Cardiac septum (tissue), 1 donor: ENCODE results near the gene CDH2. TPM values are rescaled to one million over a fixed set of nuclear protein-coding genes. Genes with fewer than 3 reads are reported as not detected.

ENCODE experiments used
- DNase-seq: peaks from one replicate; pipeline ENCODE4 v3.0.0-alpha.2; 2020; ENCODE audit warnings: low spot score
- intact Hi-C: fragments of 100-400 bp; cut with DNase I; formaldehyde crosslinking; loops from one replicate; pipeline ENCODE4 v1.14.0; 2022
- total RNA-seq: library from RNA; stranded (reverse); fragmentation: NEBNext Ultra II Directional; extraction: Animal tissue kit (Norgen Biotek cat#: 25700); gene quantifications from one replicate; pipeline ENCODE4 v1.2.1, GENCODE V29; 2021
- donor health status: DM: no; HTN: no; CAD: no.

Gene CDH2
- total RNA-seq, 1 donor from 2014 or later, result 367 TPM

DNA sequence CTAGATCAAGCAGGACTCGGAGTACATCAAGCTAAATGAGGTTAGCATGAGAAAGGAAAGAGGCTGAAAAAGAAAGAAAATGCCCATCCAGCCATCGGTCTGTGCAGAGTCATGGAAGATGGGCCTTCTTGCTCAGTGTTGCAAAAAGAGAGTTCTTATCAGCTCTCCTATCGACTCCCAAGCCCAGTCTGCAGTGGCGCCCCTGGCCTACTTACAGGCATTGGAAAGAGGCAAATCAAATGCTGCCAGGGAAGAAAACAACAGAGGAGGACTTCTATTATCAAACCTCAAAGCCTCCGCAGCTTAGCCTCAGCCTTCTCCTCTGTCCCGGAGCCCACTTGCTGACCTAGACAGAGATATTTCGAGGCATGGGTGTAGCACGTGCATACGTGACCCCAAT lies 66.0 kb downstream of the CDH2 start:
- DNase-seq, result no peak
- intact Hi-C loops, result no loop called here

DNA sequence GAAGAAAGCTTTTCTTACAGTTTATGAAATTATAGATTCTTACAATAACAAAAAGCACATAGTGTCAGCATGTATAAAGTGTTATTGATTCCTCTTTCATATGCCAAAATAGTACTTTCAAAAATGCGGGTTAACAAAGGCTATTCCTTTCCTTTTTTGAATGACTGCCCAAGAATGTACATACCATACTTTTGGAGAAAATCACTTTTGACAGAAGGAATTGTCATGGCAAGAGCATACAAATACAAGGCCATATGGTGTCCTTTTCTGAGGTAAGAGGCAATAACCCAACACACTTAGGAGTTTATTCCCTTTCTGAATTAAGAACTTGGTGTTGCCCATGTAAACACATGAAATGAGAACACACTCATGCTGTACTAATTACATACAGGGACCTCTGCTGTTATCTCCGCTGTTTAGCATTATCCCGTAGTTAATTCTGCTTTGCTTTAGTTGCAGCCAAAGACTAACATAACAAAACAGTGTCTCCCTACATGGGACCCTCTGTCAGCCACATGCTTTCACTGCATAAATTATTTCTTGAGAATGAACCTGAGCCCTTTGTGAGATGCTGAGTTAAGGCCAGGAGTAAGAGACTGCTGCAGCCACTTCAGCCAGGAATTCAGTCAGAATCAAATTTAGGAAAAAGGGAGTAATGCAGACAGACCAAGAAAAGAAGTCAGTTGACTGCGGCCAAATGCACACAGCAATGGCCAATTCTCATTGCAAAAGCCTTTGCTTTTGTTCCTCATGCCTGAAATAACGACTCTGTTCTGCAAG lies 67.0 kb downstream of the CDH2 start:
- intact Hi-C loops, result loop anchor here (10.0 kb wide), 2 partner anchors 245 to 335 kb away; no protein-coding TSS in a partner anchor
- DNase-seq, result no peak

DNA sequence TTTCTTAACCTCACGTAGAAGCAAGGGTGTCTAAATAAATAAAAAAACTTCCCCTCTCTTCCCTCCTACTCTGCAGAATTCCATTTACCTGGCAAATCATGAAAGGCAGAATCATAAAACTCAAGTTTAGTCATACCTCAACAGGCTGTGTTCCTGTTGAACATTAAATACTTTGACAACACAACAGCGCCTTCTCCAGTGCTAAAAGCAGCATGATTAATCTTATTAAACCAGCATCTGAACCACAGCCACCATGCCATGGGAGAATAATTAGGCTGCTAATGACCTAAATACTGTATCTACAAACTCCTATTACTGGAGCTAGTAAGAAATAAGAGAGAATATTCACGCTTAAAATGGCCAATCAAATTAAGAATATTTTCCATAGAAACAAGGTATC lies 68.1 kb downstream of the CDH2 start:
- DNase-seq, result no peak
- intact Hi-C loops, result loop anchor here (10.0 kb wide), 2 partner anchors 244 to 334 kb away; no protein-coding TSS in a partner anchor

DNA sequence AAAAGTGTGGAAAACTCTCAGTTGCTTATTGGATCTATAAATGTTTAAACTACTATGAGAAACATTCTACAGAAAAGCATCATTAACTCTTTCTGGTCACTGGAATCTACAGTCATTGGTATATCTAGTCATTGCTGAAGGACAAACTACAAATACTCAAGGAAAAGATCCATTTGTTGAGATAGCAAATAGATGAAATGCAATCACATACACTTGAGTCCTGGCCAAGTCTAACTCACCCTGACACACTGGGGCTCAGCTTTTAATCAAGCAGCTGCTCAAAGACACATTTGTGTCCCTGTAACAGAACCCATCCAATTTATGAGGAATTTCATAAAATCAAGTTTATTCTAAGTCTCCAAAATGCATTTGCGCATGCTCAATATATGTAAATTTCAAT lies 68.7 kb downstream of the CDH2 start:
- no peak for DNase-seq
- intact Hi-C loops, result loop anchor here (10.0 kb wide), 2 partner anchors 243 to 333 kb away; no protein-coding TSS in a partner anchor

DNA sequence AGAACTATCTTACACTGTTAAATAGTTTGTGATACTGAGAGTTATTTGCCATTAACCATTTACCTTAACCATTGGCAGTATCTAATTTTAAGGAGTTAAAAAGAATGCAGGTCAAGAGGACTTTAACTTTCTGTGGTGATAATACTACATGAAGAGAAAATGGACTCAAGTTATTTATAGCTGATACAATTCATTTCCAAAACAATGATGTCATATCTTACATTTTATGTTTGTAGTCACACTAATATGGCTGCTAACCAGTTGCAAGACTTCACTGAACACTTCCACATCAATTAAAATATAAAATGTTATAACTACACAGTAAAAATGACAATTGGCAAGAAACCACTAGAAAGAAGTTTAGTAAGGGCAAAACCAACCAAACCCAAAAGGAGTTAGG lies 77.7 kb downstream of the CDH2 start:
- intact Hi-C loops, result no loop called here
- DNase-seq, result no peak

DNA sequence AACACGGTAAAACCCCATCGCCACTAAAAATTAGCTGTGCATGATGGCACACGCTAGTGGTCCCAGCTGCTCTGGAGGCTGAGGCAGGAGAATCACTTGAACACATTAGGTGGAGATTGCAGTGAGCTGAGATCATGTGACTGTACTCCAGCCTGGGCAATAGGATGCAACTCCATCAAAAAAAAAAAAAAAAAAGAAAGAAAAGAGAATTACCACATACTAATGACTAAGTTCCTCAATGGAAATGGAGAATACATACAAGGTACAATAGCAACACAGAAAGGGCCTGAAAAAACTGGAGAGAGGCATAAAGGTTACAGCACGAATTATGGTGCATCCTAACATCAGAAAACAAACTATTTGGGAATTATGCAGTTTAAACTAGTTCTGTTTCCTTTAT lies 81.3 kb downstream of the CDH2 start:
- no peak for DNase-seq
- intact Hi-C loops, result no loop called here

DNA sequence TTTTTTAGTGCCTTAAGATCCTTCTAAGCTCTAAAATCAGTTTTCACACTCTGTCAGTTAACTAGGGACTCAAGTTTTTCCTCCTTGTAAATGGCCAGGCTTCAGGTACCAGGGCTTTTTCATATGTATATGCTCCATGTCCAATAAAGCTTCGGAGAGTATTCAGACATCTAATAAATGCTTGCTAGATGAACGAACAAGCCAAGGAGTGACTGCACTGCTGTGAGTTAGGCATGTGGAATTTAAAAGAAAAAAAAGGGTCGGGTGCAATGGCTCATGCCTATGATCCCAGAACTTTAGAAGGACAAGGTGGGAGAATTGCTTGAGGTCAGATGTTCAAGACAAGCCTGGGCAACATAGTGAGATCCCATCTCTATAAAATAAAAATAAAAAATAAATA lies 81.9 kb downstream of the CDH2 start:
- DNase-seq, result no peak
- intact Hi-C loops, result no loop called here

- intact Hi-C loops, result no loop called here
- no peak for DNase-seq
Measured at GRCh38 chr18:28091197-28091596, 85.7 kb downstream of the CDH2 start.

GRCh38 chr18:28088477-28088876 lies 88.5 kb downstream of the CDH2 start:
- intact Hi-C loops, result no loop called here

GRCh38 chr18:28086670-28087552 lies 90.0 kb downstream of the CDH2 start:
- intact Hi-C loops, result no loop called here
- DNase-seq, result no peak

More at GRCh38 chr18:28088477-28088876, 88.5 kb downstream of the CDH2 start:
- DNase-seq, result no peak

- no peak for DNase-seq
- intact Hi-C loops, result no loop called here
Measured at GRCh38 chr18:28081516-28081915, 95.4 kb downstream of the CDH2 start.

DNA sequence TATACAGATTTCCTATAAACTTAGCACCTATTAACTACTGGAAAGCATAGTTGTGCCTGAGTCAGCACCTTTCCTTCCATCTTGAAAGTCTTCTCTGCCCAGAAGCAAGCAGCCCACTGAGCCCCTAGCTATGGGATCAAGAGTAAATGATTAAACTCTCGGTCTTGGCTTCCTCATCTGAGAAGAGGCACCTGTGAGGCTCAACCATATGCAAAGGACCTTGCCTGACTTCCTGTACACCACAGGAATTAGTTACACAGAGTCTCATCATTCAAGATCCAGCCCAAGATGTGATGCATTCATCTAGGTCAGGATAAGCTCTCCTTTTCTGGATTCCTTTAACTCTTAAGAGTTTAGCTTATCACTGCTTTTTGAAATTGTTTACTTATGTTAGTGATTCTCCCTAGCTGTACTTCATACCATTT lies 96.0 kb downstream of the CDH2 start:
- no peak for DNase-seq
- intact Hi-C loops, result no loop called here

DNA sequence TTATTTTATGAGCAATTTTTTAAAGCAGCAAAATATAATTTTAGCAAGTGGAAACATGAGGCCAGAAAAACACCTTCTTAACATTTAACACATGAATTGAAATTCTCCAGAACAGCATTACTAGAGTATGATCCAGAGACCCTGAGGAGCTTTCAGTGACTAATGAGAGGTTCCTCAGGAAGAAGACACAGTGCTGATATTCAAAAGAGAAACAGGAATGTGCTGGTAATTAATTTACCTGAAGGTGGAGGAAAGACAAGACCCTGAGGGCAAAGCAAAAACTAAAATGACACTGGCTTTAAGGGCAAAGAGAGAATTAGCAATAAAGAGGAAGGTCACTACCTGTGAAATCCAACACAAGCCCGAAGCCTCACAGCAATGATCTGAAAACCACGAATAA lies 97.0 kb downstream of the CDH2 start:
- intact Hi-C loops, result no loop called here
- no peak for DNase-seq

DNA sequence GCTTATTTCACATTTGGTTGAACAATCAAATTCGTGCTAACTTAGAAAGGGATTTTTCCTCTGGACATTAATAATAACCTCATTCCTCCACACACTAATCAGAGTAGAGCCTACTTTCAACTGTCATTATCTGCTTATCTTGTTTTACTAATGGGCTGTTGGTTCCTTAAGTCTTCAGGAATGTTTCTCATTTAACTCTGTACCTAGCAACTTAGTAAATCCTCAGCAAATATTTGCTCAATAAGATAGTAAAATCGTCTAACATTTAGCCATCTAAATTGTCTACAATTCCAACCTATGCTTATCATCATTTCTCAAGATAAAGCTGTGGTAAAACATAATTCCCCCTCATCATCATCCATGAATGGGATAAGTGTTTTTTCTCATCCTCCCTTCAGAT lies 98.1 kb downstream of the CDH2 start:
- intact Hi-C loops, result no loop called here
- no peak for DNase-seq

GRCh38 chr18:28078298-28078697 lies 98.6 kb downstream of the CDH2 start:
- no peak for DNase-seq
- intact Hi-C loops, result no loop called here

- intact Hi-C loops, result no loop called here
- no peak for DNase-seq
Measured at GRCh38 chr18:28075501-28075900, 101.4 kb downstream of the CDH2 start.

GRCh38 chr18:28074076-28074475 lies 102.9 kb downstream of the CDH2 start:
- DNase-seq, result no peak
- intact Hi-C loops, result loop anchor here (5.0 kb wide), 1 partner anchor 42 kb away; no protein-coding TSS in a partner anchor

GRCh38 chr18:28073658-28074057 lies 103.3 kb downstream of the CDH2 start:
- intact Hi-C loops, result loop anchor here (5.0 kb wide), 1 partner anchor 41 kb away; no protein-coding TSS in a partner anchor
- DNase-seq, result no peak

- DNase-seq, result no peak
- intact Hi-C loops, result loop anchor here (5.0 kb wide), 1 partner anchor 39 kb away; no protein-coding TSS in a partner anchor
Measured at GRCh38 chr18:28071199-28071598, 105.7 kb downstream of the CDH2 start.

GRCh38 chr18:28068207-28068606 lies 108.7 kb downstream of the CDH2 start:
- DNase-seq, result no peak
- intact Hi-C loops, result no loop called here
